Mesothelial cell of epicardium (in vitro differentiated cells): ENCODE data around the gene CHRM5. TPM values are rescaled to one million over a fixed set of nuclear protein-coding genes. Genes with fewer than 3 reads are reported as not detected.

Experiments
- DNase-seq, 2 experiments: peaks; one replicate each; pipeline ENCODE4 v3.0.0; 2021; ENCODE audit warnings: low spot score in 2 of 2; ENCODE audit not compliant: unreplicated experiment in 2 of 2
- H3K27ac Mint-ChIP-seq: 2 replicates; pipeline ENCODE4 v1.8.0; 2021; ENCODE audit warnings: mixed read lengths
- H3K27me3 Mint-ChIP-seq: 2 replicates; pipeline ENCODE4 v1.8.0; 2021; ENCODE audit warnings: low read depth, mixed read lengths
- H3K36me3 Mint-ChIP-seq: 2 replicates; pipeline ENCODE4 v1.8.0; 2021; ENCODE audit warnings: mixed read lengths
- H3K4me1 Mint-ChIP-seq: 2 replicates; pipeline ENCODE4 v1.8.0; 2021; ENCODE audit warnings: mixed read lengths
- H3K4me3 Mint-ChIP-seq: 2 replicates; pipeline ENCODE4 v1.8.0; 2021; ENCODE audit warnings: mild to moderate bottlenecking, moderate library complexity, mixed read lengths
- H3K9me3 Mint-ChIP-seq: 2 replicates; pipeline ENCODE4 v1.8.0; 2021; ENCODE audit warnings: mixed read lengths
- CTCF ChIP-seq: fragments of 200-600 bp; sonication (generic); IDR thresholded peaks from one replicate; pipeline ENCODE4 v1.5.0; 2021; ENCODE audit warnings: antibody characterized with exemption; ENCODE audit not compliant: unreplicated experiment
- total RNA-seq: library from RNA; stranded (reverse); gene quantifications from 3 replicates; pipeline ENCODE4 v1.2.1, GENCODE V29; 2021

CHRM5 gene
- total RNA-seq, 1 donor from 2014 or later, result 0.13 TPM

- H3K9me3 Mint-ChIP-seq, result peaks cover 16% of the 10 kb centered on the region
- no peak for TF ChIP-seq CTCF
- no peak overlapping the region for H3K4me3 Mint-ChIP-seq
- H3K27me3 Mint-ChIP-seq, result no peaks in the 10 kb centered on the region
- H3K27ac Mint-ChIP-seq, result no peak overlapping the region
- DNase-seq, result no peak
- no peaks in the 10 kb centered on the region for H3K4me1 Mint-ChIP-seq
- H3K36me3 Mint-ChIP-seq, result peaks cover 8% of the 10 kb centered on the region
Measured at GRCh38 chr15:34031987-34032760, 63.9 kb downstream of the CHRM5 start.

- Mint-ChIP-seq H3K9me3 (no peaks in the 10 kb centered on the region), H3K4me3 (peak overlapping the region; percentile 86), H3K4me1 (peaks cover 15% of the 10 kb centered on the region), H3K27ac (peak overlapping the region; percentile 95), H3K36me3 (no peaks in the 10 kb centered on the region), H3K27me3 (no peaks in the 10 kb centered on the region)
- TF ChIP-seq CTCF, result no peak
- DNase-seq, result peak; percentile 40 to 71
Measured at GRCh38 chr15:34038023-34038870, 70.0 kb downstream of the CHRM5 start.

DNA sequence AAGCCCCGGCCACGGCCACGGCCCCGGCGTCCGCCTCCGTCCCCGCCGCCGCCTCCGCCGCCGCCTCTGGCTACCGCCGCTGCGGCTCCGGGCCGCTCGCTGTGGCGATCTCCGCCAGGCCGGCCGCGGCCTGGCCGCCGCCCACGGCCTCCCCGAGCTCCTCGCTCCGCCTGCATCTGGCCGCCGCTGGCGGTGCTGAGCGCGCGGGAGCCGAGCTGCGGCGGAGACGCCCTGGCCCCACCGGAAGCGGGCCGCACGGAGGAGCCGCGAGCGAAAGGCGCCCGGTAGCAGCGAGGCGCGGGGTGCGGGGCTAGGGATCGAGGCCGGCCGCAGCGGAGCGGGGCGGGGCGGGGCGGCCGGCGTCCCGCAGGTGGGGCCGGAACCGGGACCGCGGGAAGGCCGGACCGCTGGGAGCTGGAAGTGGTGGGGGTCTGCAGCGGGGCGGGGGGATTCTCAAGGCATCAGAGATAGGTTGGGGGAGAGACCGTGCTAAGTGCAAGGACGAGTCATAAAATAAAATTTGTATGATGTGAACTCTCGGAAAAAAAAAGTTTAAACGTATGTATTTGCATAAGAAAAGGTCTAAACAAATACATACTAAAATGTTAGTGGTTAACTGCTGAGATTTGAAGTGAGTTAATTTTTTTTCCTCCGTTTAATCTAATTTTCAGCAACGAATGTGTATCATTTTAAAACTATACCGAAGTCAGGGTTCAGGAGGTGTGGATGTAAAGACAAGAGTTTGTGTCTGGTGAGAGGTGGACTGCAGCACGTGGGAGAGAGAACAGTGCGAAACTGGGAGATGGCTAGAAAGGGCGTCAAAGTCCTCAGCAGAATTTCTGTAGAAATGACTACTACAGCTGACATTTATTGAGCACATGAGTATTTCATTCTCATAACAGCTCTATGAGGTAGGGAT, 70.8 kb downstream of the CHRM5 start, which contains the start of gene AVEN:
Gene AVEN (minus strand): TSS at position 334 of the 919 bp plus-strand sequence. CDS start 158 bp downstream, at position 176.
- H3K4me3 Mint-ChIP-seq, result peak within 1 kb of the TSS; percentile 86
- TF ChIP-seq CTCF, result no peak
- peak; percentile 38 to 73 for DNase-seq
- no peaks in the 10 kb centered on the region for H3K27me3 Mint-ChIP-seq
- H3K4me1 Mint-ChIP-seq, result peaks cover 15% of the 10 kb centered on the region
- no peaks in the 10 kb centered on the region for H3K9me3 Mint-ChIP-seq
- peak within 1 kb of the TSS; percentile 95 for H3K27ac Mint-ChIP-seq
- no peaks in the 10 kb centered on the region for H3K36me3 Mint-ChIP-seq

GRCh38 chr15:34039790-34040113, 71.5 kb downstream of the CHRM5 start:
- TF ChIP-seq CTCF, result no peak
- H3K36me3 Mint-ChIP-seq, result no peaks in the 10 kb centered on the region
- no peaks in the 10 kb centered on the region for H3K9me3 Mint-ChIP-seq
- H3K27ac Mint-ChIP-seq, result peak overlapping the region; percentile 72
- DNase-seq, result no peak
- peak overlapping the region; percentile 82 for H3K4me3 Mint-ChIP-seq
- peaks cover 15% of the 10 kb centered on the region for H3K4me1 Mint-ChIP-seq
- H3K27me3 Mint-ChIP-seq, result no peaks in the 10 kb centered on the region

GRCh38 chr15:34043391-34043790, 75.1 kb downstream of the CHRM5 start:
- no peaks in the 10 kb centered on the region for H3K36me3 Mint-ChIP-seq
- no peaks in the 10 kb centered on the region for H3K9me3 Mint-ChIP-seq
- DNase-seq, result no peak
- no peak overlapping the region for H3K27ac Mint-ChIP-seq
- peaks cover 10% of the 10 kb centered on the region for H3K4me1 Mint-ChIP-seq
- no peak overlapping the region for H3K4me3 Mint-ChIP-seq
- no peak for TF ChIP-seq CTCF
- no peaks in the 10 kb centered on the region for H3K27me3 Mint-ChIP-seq
